ENCODE measurements around the gene CLIC6.

The CLIC6 gene

DNA sequence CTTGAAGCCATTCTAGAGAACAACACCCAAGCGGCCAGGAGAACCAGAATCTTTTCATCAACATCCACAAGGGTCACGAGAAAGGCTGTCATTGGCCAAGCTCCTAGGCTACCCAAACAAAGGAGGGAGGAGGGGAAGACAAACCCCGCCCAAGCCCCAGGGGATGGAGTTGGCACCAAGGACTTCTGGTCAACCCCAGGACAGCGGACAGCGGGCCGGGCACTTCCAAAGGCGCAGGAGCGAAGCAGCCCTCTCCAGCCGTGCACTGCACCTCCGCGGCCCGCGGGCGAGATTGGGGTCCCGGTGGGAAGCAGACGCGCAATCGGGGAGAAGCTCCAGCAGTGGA, at the start of gene CLIC6:
CLIC6 (plus strand) TSS at position 192 of the 346 bp plus-strand sequence. CDS start 395 bp downstream, outside the sequence.
- DNase-seq (ENCODE audit: low read depth): no peak

DNA sequence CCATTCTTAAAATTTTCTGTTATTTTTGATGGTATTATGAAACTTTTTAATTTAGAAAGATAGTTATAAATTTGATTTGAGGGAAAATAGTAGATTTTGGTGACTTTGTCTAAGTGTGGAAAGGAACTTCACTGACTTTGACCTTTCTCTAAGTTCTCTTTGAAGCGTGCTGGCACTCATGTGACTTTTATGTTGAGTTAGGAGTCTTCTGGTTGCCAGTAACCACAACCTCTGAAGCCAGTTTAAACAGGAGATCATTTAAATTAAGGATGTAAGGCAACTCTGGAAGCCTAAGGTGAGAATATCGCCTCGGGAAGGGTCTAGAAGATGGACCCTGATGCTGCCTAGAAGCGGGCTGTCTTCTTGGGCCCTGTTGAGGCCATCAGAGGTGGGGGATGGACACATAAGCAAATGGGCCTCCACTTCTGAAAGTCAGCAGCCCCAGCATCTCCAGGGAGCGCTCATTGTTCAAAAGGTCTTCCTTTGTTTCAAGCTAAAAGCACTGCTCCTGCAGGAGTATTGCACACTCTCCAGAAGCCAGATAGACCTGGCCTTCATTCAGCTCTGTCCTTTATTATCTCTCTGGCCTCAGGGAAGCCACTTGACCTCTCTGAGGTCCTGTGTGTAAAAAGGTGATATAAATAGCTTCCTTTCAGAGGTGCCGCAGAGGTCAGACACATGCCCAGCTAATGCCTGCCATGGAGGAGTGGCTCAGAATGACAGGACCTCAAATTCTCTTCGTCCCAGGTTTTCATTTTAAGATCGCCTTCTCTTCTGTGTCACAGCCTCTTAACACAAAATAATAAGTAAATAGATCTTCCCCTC, 48.7 kb upstream of the CLIC6 start:
- DNase-seq (ENCODE audit: low read depth): no peak

DNA sequence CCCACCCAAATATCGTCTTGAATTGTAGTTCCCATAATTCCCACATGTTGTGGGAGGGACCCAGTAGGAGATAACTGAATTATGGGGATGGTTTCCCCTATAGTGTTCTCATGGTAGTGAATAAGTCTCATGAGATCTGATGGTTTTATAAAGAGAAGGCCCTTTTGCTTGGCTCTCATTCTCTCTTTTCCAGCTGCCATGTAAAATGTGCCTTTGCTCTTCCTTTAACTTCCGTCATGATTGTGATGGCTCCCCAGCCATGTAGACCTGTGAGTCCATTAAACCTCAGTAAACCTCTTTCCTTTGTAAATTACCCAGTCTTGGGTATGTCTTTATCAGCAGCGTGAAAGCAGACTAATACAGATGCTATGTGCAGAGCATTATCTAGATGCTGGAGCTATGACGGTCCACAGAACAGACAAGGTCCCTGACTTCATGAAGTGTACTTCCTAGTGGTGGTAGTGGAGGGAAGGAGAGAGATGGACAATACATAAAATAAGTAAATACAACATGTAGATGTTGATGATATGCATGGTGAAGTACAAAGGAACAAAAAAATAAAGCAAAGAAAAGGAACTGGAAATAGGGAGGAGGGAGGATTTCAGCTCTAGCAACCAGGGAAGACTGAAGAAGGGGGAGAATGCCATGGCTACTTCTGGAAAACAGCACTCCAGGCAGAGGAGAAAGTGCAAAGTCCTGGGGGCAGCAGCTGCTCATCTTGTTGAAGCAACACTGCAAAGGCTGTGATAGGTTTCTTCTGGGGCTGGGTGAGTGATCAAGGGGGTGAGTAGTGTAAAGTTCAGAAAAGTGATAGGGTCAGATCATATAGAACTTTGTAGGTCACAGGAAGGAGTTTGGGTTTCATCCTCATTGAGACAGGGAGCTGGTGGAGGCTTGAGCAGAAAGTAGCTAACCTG, 47.1 kb upstream of the CLIC6 start:
- no peak for DNase-seq (ENCODE audit: low read depth)

DNA sequence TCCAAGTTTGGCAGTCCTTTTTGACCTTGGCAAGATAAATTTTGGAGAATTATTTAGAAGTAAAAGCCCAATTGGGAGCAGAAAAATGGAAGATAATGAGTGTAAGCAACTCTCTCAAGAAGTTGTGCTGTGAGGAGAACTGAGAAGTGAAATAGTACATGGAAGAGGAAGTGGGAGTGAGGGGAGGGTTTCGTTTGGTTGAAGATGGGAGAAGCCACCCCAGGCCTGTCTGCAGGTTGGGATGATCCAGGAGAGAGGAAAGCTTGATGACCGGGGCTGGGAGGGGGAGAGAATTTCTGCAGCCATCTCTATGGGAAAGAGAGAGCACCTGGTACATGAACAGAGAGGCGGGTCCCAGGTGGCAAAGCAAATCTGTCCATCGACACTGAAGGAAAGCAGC, 45.3 kb upstream of the CLIC6 start:
- no peak for DNase-seq (ENCODE audit: low read depth)

DNA sequence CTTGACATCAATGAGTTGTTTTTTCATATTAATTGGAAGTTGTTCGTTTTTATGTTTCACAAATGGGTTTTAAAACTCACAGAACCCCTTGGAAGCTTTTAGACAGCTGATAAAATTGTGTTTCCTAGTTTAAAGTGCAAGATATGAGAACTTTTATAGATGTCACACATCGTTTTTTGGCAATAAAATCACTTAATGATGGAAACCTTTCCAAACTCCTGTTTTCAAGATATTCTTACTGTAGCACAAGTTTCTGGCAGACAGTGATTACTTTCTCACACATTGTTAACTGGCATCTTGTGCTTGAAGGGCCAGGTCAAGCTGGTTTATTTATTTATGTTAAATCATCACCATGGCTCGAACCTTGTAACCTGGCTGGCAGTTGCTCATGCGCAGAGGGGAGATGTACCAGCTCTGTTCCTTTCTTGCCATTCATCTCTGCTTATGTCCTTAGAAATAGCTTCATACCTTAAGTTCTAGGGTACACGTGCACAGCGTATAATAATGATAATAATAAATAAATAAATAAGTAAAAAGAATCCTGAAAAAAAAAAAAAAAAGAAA, 43.7 kb upstream of the CLIC6 start:
- DNase-seq (ENCODE audit: low read depth): no peak

DNA sequence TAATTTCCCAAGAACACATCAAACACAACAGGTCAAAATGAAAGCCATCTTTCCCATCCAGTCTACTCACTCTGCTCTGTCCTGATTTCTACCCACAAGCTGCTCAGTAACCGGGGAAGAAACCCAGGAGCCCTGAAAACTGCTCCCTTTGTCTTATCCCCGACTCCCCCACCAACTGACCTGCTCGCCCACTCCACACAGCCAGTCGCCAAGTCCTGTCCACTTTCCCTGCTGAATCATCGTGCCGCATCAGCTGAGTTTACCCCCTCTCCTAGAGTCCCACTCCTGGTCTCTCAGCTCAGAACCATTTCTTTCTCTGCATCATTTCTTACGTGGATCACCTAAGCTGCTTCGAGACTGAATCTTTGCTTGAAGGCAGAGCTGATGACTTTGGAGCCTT, 42.7 kb upstream of the CLIC6 start:
- no peak for DNase-seq (ENCODE audit: low read depth)

DNA sequence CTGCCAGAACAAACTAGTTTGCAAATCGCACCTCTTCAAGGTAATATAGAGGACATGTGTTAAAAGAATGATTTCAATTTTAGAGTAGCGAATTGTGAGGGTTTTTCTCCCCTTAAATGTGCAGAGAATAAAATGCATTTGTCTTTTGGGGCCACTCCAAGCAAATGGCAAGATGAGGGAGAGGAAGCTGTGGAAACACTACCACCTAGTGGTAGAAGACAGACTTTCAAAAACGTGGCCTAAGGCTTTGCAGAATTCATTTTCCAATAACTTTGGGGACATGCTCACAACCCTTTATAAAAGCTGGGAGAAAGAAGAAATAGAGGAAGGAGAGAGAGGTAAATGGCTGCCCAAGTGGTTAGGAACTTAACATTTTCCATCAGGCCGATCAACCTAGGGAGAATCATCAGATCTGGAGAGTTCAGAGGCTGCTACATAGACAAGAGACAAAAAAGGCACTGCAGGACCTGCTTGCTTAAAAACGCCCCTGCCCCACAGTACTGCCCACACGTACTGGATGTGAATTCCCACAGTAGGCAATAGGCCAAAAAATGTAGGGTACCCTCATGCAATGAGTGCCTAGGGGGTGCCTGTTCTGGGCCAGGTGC, 38.2 kb upstream of the CLIC6 start:
- no peak for DNase-seq (ENCODE audit: low read depth)

DNA sequence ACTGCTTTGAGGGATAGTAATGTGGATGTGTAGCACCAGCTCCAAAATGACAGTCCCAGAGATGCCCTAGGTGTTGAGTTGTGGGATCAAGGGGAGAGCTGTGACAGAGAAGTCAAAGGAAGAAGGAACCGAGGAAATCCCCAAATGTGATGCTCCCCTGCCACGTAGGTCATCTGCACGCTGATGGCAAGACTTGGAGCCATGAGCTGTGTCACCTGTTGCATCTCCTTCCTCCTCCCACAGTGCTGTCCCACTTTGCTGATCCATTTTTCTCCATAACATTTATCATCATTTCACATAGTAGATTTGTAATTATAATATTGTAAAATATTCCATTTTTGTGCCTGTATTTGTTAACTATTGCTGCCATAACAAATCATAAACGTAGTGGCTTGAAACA, 36.3 kb upstream of the CLIC6 start:
- DNase-seq (ENCODE audit: low read depth): no peak

DNA sequence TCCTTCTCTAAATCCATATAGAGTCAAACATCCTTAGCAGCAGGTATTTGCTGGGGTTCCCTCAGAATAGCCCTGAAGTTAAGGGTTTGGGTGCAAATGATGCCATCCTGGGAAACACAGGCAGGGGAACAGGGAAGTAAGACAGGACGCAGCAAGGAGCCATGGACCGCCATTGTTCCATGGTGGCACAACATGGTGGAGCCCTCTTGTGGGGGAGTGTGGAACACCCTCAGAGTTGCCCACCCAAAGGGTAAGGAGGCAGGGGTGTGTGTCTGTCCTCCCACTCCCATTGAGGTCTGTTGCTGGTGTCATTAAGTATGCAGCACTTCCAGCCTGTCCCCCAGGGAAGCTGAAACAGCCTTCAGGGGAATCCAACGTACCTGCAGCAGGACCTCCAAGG, 33.5 kb upstream of the CLIC6 start:
- DNase-seq (ENCODE audit: low read depth): no peak

DNA sequence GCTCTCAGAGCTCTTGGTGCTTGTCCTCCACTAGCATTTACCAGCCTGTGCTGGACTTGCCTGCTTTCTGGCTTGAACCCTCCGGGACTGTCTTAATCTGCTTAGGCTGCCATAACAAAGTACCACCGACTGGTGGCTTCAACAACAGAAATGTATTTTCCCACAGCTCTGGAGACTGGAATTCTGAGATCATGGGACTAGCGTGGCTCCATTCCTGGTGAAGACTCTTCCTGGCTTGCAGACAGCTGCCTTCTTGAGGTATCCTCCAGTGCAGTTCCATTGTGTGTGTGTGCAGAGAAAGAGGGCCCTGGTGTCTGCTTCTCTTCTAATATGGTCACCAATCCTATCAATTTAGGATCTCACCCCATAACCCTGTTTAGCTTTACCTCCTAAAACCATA, 31.8 kb upstream of the CLIC6 start:
- DNase-seq (ENCODE audit: low read depth): no peak

DNA sequence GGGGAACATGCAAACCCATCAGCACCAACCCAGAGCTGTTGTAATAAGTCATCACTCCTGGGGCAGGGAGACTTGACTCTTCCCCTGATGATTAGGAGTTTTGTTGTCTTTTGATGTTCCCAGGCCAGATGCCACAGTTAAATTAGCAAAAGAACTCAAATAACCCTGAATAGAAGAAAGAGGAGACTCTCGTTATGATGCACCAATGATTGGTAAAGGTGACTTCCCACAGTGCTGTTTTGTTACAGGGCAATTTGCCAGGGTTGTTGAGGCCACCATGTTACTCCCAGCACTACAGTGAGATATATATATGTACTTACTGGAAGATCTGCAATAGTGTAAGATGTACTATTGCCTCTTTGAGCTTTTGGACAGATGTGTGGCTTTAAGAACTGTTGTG, 29.5 kb upstream of the CLIC6 start:
- no peak for DNase-seq (ENCODE audit: low read depth)

DNA sequence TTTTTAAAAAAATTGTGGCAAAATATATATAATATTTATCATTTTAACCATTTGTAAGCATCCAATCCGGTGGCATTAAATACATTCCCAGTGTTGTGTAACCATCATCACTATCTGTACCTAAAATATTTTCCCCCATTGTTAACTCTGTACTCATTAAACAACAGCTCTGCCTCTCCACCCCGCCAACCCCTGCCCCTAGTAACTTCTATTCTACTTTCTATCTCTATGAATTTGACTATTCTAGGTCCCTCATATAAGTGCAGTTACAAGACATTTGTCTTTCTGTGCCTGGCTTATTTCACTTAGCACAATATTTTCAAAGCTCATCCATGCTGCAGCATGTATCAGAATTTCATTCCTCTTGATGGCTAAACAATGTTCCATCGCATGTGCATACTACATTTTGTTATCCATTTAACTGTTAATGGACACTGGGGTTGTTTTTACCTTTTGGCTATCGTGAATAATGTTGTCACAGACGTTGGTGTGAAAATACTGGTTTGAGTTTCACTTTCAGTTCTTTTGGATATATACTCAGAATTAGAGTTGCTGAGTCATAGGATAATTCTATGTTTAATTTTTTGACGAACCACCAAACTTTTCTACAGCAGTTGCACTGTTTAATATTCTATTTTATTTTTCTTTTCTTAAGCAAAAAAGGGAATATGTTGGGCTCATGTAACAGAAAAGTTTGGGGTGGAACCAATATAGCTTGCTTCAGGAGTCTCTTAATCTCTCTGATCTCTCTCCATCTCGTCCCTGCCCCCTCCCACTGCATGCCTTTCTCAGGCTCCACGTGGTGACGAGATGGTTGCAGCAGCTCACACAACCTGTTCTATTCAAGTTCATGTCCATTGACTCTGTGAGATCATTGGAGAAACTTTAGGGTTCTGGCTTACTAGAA, 28.7 kb upstream of the CLIC6 start:
- DNase-seq (ENCODE audit: low read depth): peak; percentile 35

DNA sequence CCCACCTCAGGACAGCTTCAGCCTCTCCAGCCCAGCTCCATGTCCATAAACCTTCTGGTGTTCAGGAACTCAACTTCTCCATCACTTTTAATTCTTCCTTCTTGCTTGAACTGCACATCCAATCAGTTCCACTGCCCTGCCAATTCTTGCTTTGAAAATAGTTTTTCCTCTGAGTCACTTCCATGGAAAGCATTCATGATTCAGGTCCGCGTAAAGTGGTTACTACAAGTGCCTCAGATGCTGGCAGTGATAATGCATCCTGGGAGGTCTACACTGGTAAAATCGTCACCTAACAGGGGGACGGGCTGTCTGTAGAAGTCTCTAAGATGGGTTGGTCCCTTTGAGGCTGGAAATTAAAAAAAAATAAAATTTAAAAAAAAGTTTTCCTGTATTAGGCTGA, 27.9 kb upstream of the CLIC6 start:
- DNase-seq (ENCODE audit: low read depth): no peak

DNA sequence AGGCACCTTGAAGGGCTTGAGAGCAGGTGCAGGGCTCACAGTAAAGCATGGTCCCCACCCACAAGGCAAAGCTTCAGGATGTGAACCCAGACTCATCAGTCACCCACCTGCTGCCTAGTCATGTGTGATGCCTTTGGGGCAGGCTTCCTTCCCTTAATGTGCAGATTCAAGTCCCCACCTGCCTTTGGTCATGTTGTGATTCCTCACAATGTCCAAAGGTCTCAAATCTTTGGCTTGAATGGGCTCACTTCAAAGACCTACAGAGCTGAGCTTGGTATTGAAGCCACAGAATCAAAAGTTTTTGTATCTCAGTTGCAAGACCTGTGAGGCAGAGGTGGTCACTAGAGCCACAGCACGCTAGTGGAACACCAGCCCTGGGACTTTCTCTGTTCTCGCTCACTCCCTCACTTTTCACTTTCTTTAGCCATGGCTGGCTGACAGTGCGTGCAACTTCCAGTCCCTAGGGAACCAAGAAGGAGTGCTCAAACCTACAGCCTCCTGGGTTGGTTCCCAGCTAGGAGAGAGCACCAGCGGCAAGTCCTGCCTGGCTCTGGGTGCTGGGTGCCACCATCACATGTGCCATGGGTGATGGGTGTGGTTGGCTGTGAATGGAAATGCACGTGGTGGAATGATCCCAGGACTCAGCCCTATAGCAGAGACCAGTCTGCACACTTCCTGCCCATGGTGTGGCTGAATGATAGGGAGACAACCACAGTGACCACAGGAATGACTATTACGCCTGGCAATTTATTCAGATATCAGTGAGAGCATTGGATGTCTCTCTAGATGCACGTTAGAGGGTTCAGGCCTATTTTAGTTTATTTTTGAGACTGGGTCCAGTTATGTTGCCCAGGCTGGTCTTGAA, 26.4 kb upstream of the CLIC6 start:
- no peak for DNase-seq (ENCODE audit: low read depth)

DNA sequence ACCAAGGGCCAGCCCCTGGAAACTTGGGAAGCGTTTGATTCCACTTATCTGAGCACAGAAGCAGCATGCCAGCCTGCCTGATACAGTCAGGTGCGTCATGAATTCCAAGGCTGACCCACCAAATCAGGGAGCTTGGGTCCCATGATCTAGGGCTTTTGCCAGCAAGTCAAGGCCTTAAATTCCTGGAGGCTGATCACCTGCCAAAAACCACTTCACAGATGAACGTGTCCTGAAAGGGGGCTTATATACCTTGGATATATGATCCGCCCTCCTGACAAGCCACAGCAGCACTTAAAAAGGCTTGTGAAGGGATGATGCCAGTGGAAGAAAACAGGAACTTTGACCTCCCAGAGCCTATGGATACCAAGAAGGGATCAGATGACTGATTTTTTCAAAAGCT, 24.0 kb upstream of the CLIC6 start:
- no peak for DNase-seq (ENCODE audit: low read depth)

DNA sequence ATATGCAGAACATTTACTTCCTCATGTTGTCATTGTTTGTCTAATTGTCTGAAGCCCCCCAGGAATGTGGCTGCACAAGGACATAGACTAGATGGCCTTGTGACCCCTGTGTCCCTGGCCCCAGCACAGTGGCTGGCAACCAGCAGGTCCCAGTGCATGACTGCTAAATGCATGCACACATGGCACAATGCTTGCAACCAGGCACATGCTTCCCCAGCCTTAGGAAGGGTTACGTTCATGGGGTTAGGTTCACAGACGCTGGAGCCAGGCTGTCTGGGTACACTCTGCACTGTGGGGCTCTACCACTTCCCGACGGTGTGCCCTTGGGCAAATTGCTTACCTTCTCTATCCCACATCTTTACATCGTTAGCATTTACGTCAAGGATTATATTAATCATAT, 21.2 kb upstream of the CLIC6 start:
- DNase-seq (ENCODE audit: low read depth): no peak

DNA sequence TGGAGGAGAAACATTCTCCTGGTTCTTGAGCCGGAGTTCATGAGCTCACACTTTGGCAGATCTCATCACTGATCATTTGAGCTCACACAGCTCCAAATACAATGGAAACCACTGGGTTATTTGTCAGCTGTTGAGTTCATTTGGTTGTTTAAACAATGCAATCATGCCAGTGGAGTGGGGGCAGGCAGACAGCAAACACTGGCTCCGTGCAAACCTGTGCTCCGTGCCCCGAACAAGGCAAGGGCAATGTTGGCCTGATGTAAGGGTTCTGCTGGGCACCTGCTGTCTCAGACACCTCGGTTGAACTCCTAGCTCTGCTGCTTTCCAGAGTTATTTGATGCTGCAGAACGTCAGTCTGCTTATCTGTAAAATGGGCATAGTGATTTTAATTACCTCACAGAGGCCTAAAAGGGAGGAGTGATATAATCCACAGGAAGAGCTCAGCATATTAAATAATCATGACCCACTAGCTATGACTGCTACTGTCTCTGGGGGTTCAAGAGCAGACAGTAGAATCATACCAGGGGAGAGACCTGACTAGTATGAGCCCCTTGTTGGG, 20.0 kb upstream of the CLIC6 start:
- DNase-seq (ENCODE audit: low read depth): no peak

DNA sequence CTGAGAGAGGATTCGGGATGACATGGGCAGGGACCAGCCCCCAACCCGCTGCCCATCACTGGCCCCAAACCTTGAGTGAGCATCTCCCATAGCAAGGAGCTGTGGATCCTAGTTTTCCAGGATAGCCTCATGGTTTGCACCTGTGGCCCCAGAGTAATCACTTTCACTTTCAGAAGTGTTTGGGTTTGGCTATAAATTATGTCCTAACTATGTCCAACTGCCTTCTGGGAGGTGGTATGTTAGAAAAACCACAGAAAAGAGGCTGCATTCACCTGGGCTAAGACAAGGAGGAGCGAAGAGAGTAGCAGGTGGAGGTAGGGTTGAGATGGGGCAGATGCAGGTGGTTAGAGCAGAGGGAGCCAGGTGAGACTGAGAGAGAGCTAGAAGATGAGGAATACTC, 19.4 kb upstream of the CLIC6 start:
- DNase-seq (ENCODE audit: low read depth): no peak

DNA sequence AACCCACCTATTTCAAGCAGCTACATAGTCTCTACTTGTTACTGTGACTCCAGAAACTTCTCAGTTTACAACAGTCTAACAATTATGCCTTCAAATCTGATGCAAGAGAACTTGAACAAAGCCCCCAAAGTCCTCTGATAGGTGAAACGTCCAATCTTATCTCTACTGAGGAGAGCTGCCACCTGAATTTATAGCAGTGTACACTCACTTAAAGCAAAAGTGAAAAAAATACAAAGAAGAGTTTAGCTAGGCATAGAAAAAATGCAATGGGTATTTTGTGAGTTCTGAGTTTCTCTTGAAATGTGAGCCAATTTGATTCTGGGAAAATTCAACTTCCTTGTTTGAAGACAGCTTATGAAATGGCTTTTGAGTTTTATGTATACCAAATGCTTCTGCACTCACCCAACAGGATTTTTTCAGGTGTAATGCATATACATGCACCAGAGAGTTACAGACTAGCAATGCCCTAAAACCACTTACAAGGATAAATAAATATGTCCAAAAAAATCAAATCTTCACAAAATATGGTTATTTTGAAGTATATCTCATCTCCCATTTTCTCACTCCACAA, 17.8 kb upstream of the CLIC6 start:
- DNase-seq (ENCODE audit: low read depth): no peak

DNA sequence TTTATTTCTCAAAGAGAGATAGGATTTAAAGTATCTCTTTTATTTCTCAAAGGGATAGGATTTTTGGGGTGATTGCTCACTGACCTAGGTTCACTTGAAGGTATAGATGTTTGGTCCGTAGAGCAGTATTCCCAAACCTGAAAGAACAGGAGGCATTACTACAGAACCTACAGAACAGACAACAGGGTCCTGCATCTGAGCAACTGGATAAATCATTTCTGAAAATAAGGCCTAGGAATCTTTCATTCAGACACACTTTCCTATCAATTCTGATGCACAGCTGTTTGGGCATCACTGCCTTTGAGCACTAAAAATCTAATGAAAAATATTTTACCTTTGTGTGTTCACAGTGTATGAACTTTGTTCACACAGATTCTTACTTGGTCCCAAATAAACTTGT, 17.2 kb upstream of the CLIC6 start:
- no peak for DNase-seq (ENCODE audit: low read depth)

All from activated T-cell treated with anti-CD3 and anti-CD28 coated beads for 48 hours (primary cell).